Neuronal stem cell (in vitro differentiated cells): ENCODE results near the gene EXOC5.
A peak's percentile ranks its signal among the peaks of the same experiment; 100 is the strongest.

Experiments used
- DNase-seq: peaks from one replicate; pipeline ENCODE4 v3.0.0-alpha.2; 2013; ENCODE audit warnings: low spot score
- H2AFZ ChIP-seq: one replicate; pipeline ENCODE4 v1.6.1; 2013; ENCODE audit warnings: mild to moderate bottlenecking, low read length, inconsistent platforms
- H2AK5ac ChIP-seq: 2 replicates; pipeline ENCODE4 v1.6.1; 2013; ENCODE audit warnings: low read depth, mild to moderate bottlenecking, inconsistent platforms, low read length, moderate library complexity, mixed read lengths
- H2BK120ac ChIP-seq: 2 replicates; pipeline ENCODE4 v1.6.1; 2013; ENCODE audit warnings: low read depth, mild to moderate bottlenecking, inconsistent platforms, low read length, moderate library complexity, mixed read lengths
- H2BK12ac ChIP-seq: one replicate; pipeline ENCODE4 v1.6.1; 2013; ENCODE audit warnings: low read length, inconsistent platforms
- H2BK15ac ChIP-seq: 2 replicates; pipeline ENCODE4 v1.6.1; 2013; ENCODE audit warnings: mild to moderate bottlenecking, low read length, inconsistent platforms, mixed read lengths
- H2BK5ac ChIP-seq: one replicate; pipeline ENCODE4 v1.6.1; 2013; ENCODE audit warnings: inconsistent platforms, mild to moderate bottlenecking, low read length, moderate library complexity
- H3K14ac ChIP-seq: one replicate; pipeline ENCODE4 v1.6.1; 2013; ENCODE audit warnings: low read length, inconsistent platforms
- H3K18ac ChIP-seq: 2 replicates; pipeline ENCODE4 v1.6.1; 2013; ENCODE audit warnings: low read length, inconsistent platforms
- H3K23ac ChIP-seq: 2 replicates; pipeline ENCODE4 v1.6.1; 2013; ENCODE audit warnings: low read depth, mild to moderate bottlenecking, mixed read lengths, low read length, inconsistent platforms; ENCODE audit not compliant: poor library complexity
- H3K27ac ChIP-seq: replicated peaks from 3 replicates; pipeline ENCODE4 v1.5.1; 2013; ENCODE audit warnings: low read length, inconsistent platforms
- H3K27me3 ChIP-seq, 3 experiments: 2 replicates each; pipeline ENCODE4 v1.6.1; 2013; ENCODE audit warnings: low read length in 3 of 3, mild to moderate bottlenecking in 2 of 3, inconsistent platforms in 1 of 3, low read depth in 1 of 3, mixed read lengths in 1 of 3, moderate library complexity in 1 of 3; ENCODE audit not compliant: control insufficient read depth in 3 of 3, insufficient read depth in 3 of 3
- H3K36me3 ChIP-seq, 2 donors: replicated peaks in 1 of 2; 2 replicates each; pipeline ENCODE4 v1.6.1; 2013; ENCODE audit warnings: low read length in 2 of 2; ENCODE audit not compliant: control insufficient read depth in 2 of 2, insufficient read depth in 2 of 2
- H3K4ac ChIP-seq: 2 replicates; pipeline ENCODE4 v1.6.1; 2013; ENCODE audit warnings: inconsistent platforms, mild to moderate bottlenecking, low read length, moderate library complexity
- H3K4me1 ChIP-seq, 2 donors: 1 replicate in 1 of 2; 2 replicates in 1 of 2; pipeline ENCODE4 v1.6.1; 2013; ENCODE audit warnings: low read length in 2 of 2, low read depth in 1 of 2; ENCODE audit not compliant: control insufficient read depth in 2 of 2, insufficient read depth in 1 of 2
- H3K4me2 ChIP-seq: one replicate; pipeline ENCODE4 v1.6.1; 2013; ENCODE audit warnings: mild to moderate bottlenecking, low read length, inconsistent platforms; ENCODE audit not compliant: insufficient read depth, poor library complexity, severe bottlenecking
- H3K4me3 ChIP-seq, 2 donors: 2 replicates each; pipeline ENCODE4 v1.5.1; 2013; ENCODE audit warnings: low read length in 2 of 2, mild to moderate bottlenecking in 2 of 2, inconsistent platforms in 1 of 2, moderate library complexity in 1 of 2
- H3K79me1 ChIP-seq: one replicate; pipeline ENCODE4 v1.6.1; 2013; ENCODE audit warnings: low read depth, mild to moderate bottlenecking, inconsistent platforms, low read length, moderate library complexity
- H3K9ac ChIP-seq: one replicate; pipeline ENCODE4 v1.6.1; 2013; ENCODE audit warnings: mild to moderate bottlenecking, low read depth, low read length, inconsistent platforms; ENCODE audit not compliant: poor library complexity
- H3K9me3 ChIP-seq, 2 donors: replicated peaks in 1 of 2; 2 replicates each; pipeline versions ENCODE3 to v1.6.1; 2013; ENCODE audit warnings: low read length in 2 of 2, mild to moderate bottlenecking in 2 of 2, inconsistent platforms in 1 of 2, low read depth in 1 of 2, mixed read lengths in 1 of 2, moderate library complexity in 1 of 2; ENCODE audit not compliant: control insufficient read depth in 2 of 2, insufficient read depth in 1 of 2
- H4K8ac ChIP-seq: one replicate; pipeline ENCODE4 v1.6.1; 2013; ENCODE audit warnings: low read depth, mild to moderate bottlenecking, inconsistent platforms, low read length, moderate library complexity
- H4K91ac ChIP-seq: one replicate; pipeline ENCODE4 v1.6.1; 2013; ENCODE audit warnings: low read length, low read depth, mild to moderate bottlenecking, inconsistent platforms; ENCODE audit not compliant: poor library complexity
- WGBS, 2 donors: extraction: QIAGEN DNeasy Blood & Tissue Kit; methylation state at CpG; one replicate each; pipeline ENCODE4 v1.1.7; 2013; ENCODE audit warnings: missing lambda C conversion rate in 2 of 2, mixed read lengths in 1 of 2; ENCODE audit not compliant: insufficient read length in 2 of 2, insufficient replicate concordance in 1 of 2; ENCODE audit errors: extremely low coverage in 2 of 2; 5-methylcytosine and 5-hydroxymethylcytosine counted together

EXOC5 gene

GRCh38 chr14:57199921-57200320 is 68.8 kb downstream of the EXOC5 start:
- H3K27ac ChIP-seq = no peak overlapping the region
- H3K9ac ChIP-seq = no peak overlapping the region
- H3K79me1 ChIP-seq = no peaks in the 10 kb centered on the region
- no peak overlapping the region for H4K8ac ChIP-seq
- H3K27me3 ChIP-seq = no peaks in the 10 kb centered on the region
- no peaks in the 10 kb centered on the region for H3K9me3 ChIP-seq
- no peaks in the 10 kb centered on the region for H3K4me1 ChIP-seq
- no peak overlapping the region for H3K23ac ChIP-seq
- H2BK12ac ChIP-seq = no peak overlapping the region
- H3K4me3 ChIP-seq = no peak overlapping the region
- H2AK5ac ChIP-seq = no peak overlapping the region
- H4K91ac ChIP-seq = no peak overlapping the region
- no peak for DNase-seq
- no peak overlapping the region for H3K14ac ChIP-seq
- no peak overlapping the region for H2BK5ac ChIP-seq
- H2AFZ ChIP-seq = no peak overlapping the region
- peaks cover 0 to 15% of the 10 kb centered on the region in 2 donors for H3K36me3 ChIP-seq
- H3K4ac ChIP-seq = no peak overlapping the region
- no CpG with 5 or more reads among the region's 6 CpGs for WGBS, 2 donors
- no peak overlapping the region for H2BK15ac ChIP-seq
- no peak overlapping the region for H2BK120ac ChIP-seq
- no peak overlapping the region for H3K4me2 ChIP-seq
- no peak overlapping the region for H3K18ac ChIP-seq

- Histone ChIP-seq H4K91ac (no peak overlapping the region), H3K27ac (no peak overlapping the region), H4K8ac (no peak overlapping the region), H3K4me2 (no peak overlapping the region), H3K14ac (no peak overlapping the region), H3K18ac (no peak overlapping the region), H2BK5ac (no peak overlapping the region), H3K79me1 (no peaks in the 10 kb centered on the region), H2AK5ac (no peak overlapping the region), H3K4me3 (no peak overlapping the region), H3K27me3 (peaks cover 0 to 17% (median 0%) of the 10 kb centered on the region in 3 experiments), H3K9me3 (no peaks in the 10 kb centered on the region), H3K36me3 (no peaks in the 10 kb centered on the region), H2BK12ac (no peak overlapping the region), H3K4me1 (peaks cover 0 to 2% of the 10 kb centered on the region in 2 donors), H3K9ac (no peak overlapping the region), H3K23ac (no peak overlapping the region), H3K4ac (no peak overlapping the region), H2AFZ (no peak overlapping the region), H2BK120ac (no peak overlapping the region), H2BK15ac (no peak overlapping the region)
- no peak for DNase-seq
- no CpG with 5 or more reads among the region's 7 CpGs for WGBS, 2 donors
Measured at GRCh38 chr14:57189070-57189469, 79.6 kb downstream of the EXOC5 start.

- H3K36me3 ChIP-seq = no peaks in the 10 kb centered on the region
- H2AFZ ChIP-seq = no peak overlapping the region
- peaks cover 0 to 34% (median 0%) of the 10 kb centered on the region in 3 experiments for H3K27me3 ChIP-seq
- no peak overlapping the region for H2BK120ac ChIP-seq
- no peak overlapping the region for H2AK5ac ChIP-seq
- H3K79me1 ChIP-seq = no peaks in the 10 kb centered on the region
- H3K23ac ChIP-seq = no peak overlapping the region
- H3K18ac ChIP-seq = no peak overlapping the region
- DNase-seq = peak; percentile 27
- no peak overlapping the region for H2BK12ac ChIP-seq
- H4K91ac ChIP-seq = no peak overlapping the region
- no peak overlapping the region for H3K4me3 ChIP-seq
- H4K8ac ChIP-seq = no peak overlapping the region
- no peak overlapping the region for H3K9ac ChIP-seq
- H3K14ac ChIP-seq = no peak overlapping the region
- no peaks in the 10 kb centered on the region for H3K9me3 ChIP-seq
- WGBS, 2 donors = no CpG with 5 or more reads among the region's 5 CpGs
- H3K4ac ChIP-seq = no peak overlapping the region
- no peak overlapping the region for H3K4me2 ChIP-seq
- H3K4me1 ChIP-seq = peaks cover 0 to 2% of the 10 kb centered on the region in 2 donors
- no peak overlapping the region for H2BK5ac ChIP-seq
- no peak overlapping the region for H2BK15ac ChIP-seq
- no peak overlapping the region for H3K27ac ChIP-seq
Measured at GRCh38 chr14:57182760-57183503, 85.8 kb downstream of the EXOC5 start.

GRCh38 chr14:57179273-57179672 is 89.4 kb downstream of the EXOC5 start:
- H3K27me3 ChIP-seq = peaks cover 0 to 35% (median 0%) of the 10 kb centered on the region in 3 experiments
- no peaks in the 10 kb centered on the region for H3K36me3 ChIP-seq
- WGBS, 2 donors = no CpG with 5 or more reads among the region's 4 CpGs

More at GRCh38 chr14:57179273-57179672, 89.4 kb downstream of the EXOC5 start:
- no peaks in the 10 kb centered on the region for H3K9me3 ChIP-seq
- H2AK5ac ChIP-seq = no peak overlapping the region
- H4K8ac ChIP-seq = no peak overlapping the region
- no peak overlapping the region for H2BK12ac ChIP-seq
- no peak overlapping the region for H3K14ac ChIP-seq
- no peak overlapping the region for H3K18ac ChIP-seq
- no peak overlapping the region for H2BK15ac ChIP-seq
- no peak overlapping the region for H2AFZ ChIP-seq
- no peak overlapping the region for H3K4me3 ChIP-seq
- H3K4ac ChIP-seq = no peak overlapping the region
- H3K79me1 ChIP-seq = no peaks in the 10 kb centered on the region
- no peak overlapping the region for H3K4me2 ChIP-seq
- H3K9ac ChIP-seq = no peak overlapping the region
- H2BK120ac ChIP-seq = no peak overlapping the region
- no peak overlapping the region for H3K23ac ChIP-seq
- H3K4me1 ChIP-seq = no peaks in the 10 kb centered on the region
- DNase-seq = no peak
- no peak overlapping the region for H4K91ac ChIP-seq
- H2BK5ac ChIP-seq = no peak overlapping the region
- no peak overlapping the region for H3K27ac ChIP-seq
